Bronchial epithelial cell (primary cell): ENCODE results near the gene MSH3. TPM values are rescaled to one million over a fixed set of nuclear protein-coding genes. Genes with fewer than 3 reads are reported as not detected.

Experiments used
- DNase-seq: peaks from one replicate; pipeline ENCODE4 v3.0.0-alpha.2; 2010; ENCODE audit warnings: low read depth
- FAIRE-seq: peaks from 2 replicates; lab custom pipeline; 2011; peaks lifted over from hg19 to GRCh38; lab: Jason Lieb, UNC
- H3K27me3 ChIP-seq: 2 replicates; pipeline ENCODE4 v1.5.1; 2011; ENCODE audit warnings: low read length; ENCODE audit not compliant: control insufficient read depth, insufficient read depth
- H3K36me3 ChIP-seq: 2 replicates; pipeline ENCODE4 v1.5.1; 2011; ENCODE audit warnings: low read length; ENCODE audit not compliant: control insufficient read depth, insufficient read depth
- H3K4me3 ChIP-seq: 2 replicates; pipeline ENCODE4 v1.5.1; 2011; ENCODE audit warnings: mild to moderate bottlenecking, low read depth, low read length, control low read depth
- total RNA-seq: library from RNA; depleted of rRNA; stranded (reverse); fragments of >200 nt; gene quantifications from 2 replicates; pipeline ENCODE4 v1.2.1, GENCODE V29; 2014
- TF ChIP-seq, protein P1 (sequence below): IDR thresholded peaks from 2 replicates; pipeline ENCODE4 v1.5.1; 2011; ENCODE audit warnings: mild to moderate bottlenecking, moderate library complexity, low read length, control low read depth, inconsistent platforms; ENCODE audit not compliant: insufficient read depth, severe bottlenecking

Gene MSH3
- total RNA-seq, 1 donor from 2014 or later: 11.8 TPM

GRCh38 chr5:80703291-80703690 lies 48.8 kb downstream of the MSH3 start:
- no peaks in the 10 kb centered on the region for H3K27me3 ChIP-seq
- no peak for DNase-seq
- H3K4me3 ChIP-seq: no peak overlapping the region
- TF ChIP-seq, protein P1, sequence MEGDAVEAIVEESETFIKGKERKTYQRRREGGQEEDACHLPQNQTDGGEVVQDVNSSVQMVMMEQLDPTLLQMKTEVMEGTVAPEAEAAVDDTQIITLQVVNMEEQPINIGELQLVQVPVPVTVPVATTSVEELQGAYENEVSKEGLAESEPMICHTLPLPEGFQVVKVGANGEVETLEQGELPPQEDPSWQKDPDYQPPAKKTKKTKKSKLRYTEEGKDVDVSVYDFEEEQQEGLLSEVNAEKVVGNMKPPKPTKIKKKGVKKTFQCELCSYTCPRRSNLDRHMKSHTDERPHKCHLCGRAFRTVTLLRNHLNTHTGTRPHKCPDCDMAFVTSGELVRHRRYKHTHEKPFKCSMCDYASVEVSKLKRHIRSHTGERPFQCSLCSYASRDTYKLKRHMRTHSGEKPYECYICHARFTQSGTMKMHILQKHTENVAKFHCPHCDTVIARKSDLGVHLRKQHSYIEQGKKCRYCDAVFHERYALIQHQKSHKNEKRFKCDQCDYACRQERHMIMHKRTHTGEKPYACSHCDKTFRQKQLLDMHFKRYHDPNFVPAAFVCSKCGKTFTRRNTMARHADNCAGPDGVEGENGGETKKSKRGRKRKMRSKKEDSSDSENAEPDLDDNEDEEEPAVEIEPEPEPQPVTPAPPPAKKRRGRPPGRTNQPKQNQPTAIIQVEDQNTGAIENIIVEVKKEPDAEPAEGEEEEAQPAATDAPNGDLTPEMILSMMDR: no peak
- H3K36me3 ChIP-seq: no peaks in the 10 kb centered on the region
- no peak for FAIRE-seq

- Histone ChIP-seq H3K36me3 (no peaks in the 10 kb centered on the region), H3K4me3 (no peak overlapping the region), H3K27me3 (no peaks in the 10 kb centered on the region)
- no peak for FAIRE-seq
- TF ChIP-seq, protein P1: no peak
- DNase-seq: no peak
Measured at GRCh38 chr5:80703747-80704146, 49.3 kb downstream of the MSH3 start.

DNA sequence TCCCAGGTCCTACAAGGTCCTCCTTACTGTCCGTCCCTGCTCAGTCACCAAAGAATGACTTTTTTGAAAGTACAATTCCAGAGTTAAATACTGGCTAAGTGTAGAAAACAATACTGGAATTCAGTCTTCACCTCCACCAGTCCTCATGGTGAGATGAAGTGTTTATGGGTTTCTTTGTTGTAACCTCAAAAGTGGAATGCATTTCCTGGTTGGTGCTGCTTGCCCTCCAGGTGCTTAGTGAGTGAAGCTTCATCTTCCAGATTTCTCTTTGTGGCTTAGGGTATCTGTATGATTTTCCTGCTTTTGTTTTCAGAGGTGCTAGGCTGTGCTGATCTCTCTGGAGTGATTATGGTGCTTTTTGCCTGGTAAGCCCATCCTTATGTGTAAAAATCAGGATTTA lies 49.8 kb downstream of the MSH3 start:
- DNase-seq (no peak), FAIRE-seq (no peak)
- TF ChIP-seq, protein P1: no peak
- Histone ChIP-seq H3K4me3 (no peak overlapping the region), H3K27me3 (no peaks in the 10 kb centered on the region), H3K36me3 (no peaks in the 10 kb centered on the region)

DNA sequence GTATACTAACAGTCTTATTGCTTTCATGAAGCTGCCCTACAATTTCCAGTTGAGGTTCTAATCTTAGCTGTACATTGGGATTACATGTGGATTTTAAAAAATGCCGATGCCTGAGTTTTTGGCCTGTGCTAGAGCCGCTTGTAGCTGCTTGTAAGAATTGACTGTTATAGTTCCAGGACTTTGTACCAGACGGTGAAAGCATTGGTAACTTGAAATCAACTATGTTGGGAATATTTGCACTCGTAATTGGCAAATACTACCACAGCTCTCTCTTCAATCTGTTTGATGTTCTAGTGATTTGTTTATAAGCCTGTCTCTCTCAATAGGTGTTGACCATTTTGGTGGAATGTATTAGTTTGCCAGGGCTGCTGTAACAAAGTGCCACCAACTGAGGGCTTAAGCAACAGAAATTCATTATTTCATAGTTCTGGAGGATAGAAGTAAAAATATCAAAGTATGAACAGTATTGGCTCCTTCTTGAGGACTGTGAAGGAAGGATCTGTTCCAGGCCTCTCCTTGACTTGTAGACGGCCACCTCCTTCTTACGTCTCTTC lies 50.8 kb downstream of the MSH3 start:
- no peak overlapping the region for H3K4me3 ChIP-seq
- H3K36me3 ChIP-seq: no peaks in the 10 kb centered on the region
- FAIRE-seq (no peak), DNase-seq (no peak)
- no peaks in the 10 kb centered on the region for H3K27me3 ChIP-seq
- TF ChIP-seq, protein P1: no peak

DNA sequence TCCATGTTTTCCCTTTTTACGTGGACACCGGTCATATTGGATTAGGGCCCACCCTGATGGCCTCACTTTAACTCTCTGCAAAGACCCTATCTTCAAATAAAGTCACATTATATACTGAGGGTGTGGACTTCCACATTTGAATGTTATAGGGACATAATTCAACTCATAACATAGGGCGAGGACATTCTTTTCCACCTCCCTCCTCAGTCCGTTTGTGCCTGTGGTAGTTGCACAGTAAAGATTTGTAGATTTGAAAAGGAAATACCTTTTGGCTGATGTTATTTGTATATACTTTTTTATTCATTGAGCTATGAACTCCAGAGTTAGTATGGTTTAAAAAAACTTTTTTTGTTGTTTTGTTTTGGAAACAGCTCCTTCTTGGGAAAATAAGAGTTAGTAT lies 51.3 kb downstream of the MSH3 start:
- Histone ChIP-seq H3K4me3 (no peak overlapping the region), H3K27me3 (no peaks in the 10 kb centered on the region), H3K36me3 (no peaks in the 10 kb centered on the region)
- FAIRE-seq: no peak
- TF ChIP-seq, protein P1: no peak
- DNase-seq: no peak

DNA sequence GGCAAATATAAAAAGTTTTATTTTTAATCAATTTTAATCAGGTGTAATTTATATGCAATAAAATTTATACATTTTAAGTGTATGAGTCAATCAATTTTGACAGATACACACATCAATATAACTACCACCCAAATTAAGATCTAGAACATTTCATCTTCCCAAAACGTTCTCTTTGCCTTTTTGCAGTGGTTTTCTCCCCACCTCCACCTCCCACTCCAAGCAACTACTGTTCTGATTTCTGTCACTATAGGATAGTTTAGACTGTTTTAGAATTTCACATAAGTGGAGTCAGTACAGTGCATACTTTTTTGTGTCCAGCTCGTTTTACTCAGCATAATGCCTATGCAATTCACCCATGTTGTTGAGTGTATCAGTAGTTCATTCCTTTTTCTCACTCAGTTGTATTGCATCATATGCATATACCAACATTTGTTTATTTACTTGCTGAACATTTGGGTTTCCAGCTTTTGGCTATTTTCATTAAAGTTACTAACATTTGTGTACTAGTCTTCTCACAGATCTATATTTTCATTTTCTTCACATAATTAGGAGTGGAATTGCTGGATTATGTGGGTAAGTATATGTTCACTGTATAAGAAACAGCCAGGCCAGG lies 52.5 kb downstream of the MSH3 start:
- no peaks in the 10 kb centered on the region for H3K36me3 ChIP-seq
- H3K4me3 ChIP-seq: no peak overlapping the region
- no peak for FAIRE-seq
- DNase-seq: no peak
- TF ChIP-seq, protein P1: no peak
- no peaks in the 10 kb centered on the region for H3K27me3 ChIP-seq
